Urinary bladder (tissue), 4 donors: Measurements from ENCODE around the gene CSTB. TPM values are rescaled to one million over a fixed set of nuclear protein-coding genes. Genes with fewer than 3 reads are reported as not detected.

Experiments
- DNase-seq: peaks from one replicate; pipeline ENCODE4 v3.0.0-alpha.2; 2015; ENCODE audit errors: extremely low spot score
- H3K27ac ChIP-seq: one replicate; pipeline ENCODE4 v1.5.1; 2013; ENCODE audit warnings: low read depth, mild to moderate bottlenecking, moderate library complexity
- H3K36me3 ChIP-seq: one replicate; pipeline ENCODE4 v1.6.1; 2013; ENCODE audit warnings: mild to moderate bottlenecking, moderate library complexity; ENCODE audit not compliant: insufficient read depth
- H3K4me1 ChIP-seq: one replicate; pipeline ENCODE4 v1.6.1; 2013; ENCODE audit warnings: mild to moderate bottlenecking, moderate library complexity; ENCODE audit not compliant: insufficient read depth
- H3K4me3 ChIP-seq: one replicate; pipeline ENCODE4 v1.5.1; 2013; ENCODE audit warnings: low read depth, low read length
- WGBS: extraction: QIAGEN DNeasy Blood & Tissue Kit; methylation state at CpG from one replicate; pipeline ENCODE4 v1.1.7; 2013; 5-methylcytosine and 5-hydroxymethylcytosine counted together
- polyA plus RNA-seq: library from polyadenylated mRNA; stranded (reverse); fragments of 200-250 nt; gene quantifications from one replicate; pipeline ENCODE4 v1.2.3, GENCODE V29; 2013
- total RNA-seq: library from RNA; depleted of rRNA; stranded (reverse); fragments of >200 nt; gene quantifications from one replicate; pipeline ENCODE4 v1.2.3, GENCODE V29; 2014
- donor health status: healthy with polysubstance abuse.
- donor health status: healthy.

The CSTB gene
- total and polyA plus RNA-seq, 2 donors: 11.0 to 91.8 TPM

GRCh38 chr21:43814215-43815106 lies 38.4 kb upstream of the CSTB start:
- no peak overlapping the region for H3K4me3 ChIP-seq
- WGBS: 64% methylated on average over 28 of the region's 28 CpGs
- no peak for DNase-seq

GRCh38 chr21:43813656-43813980 lies 37.5 kb upstream of the CSTB start:
- 83% methylated on average over 5 of the region's 5 CpGs for WGBS
- H3K27ac ChIP-seq: no peak overlapping the region
- no peaks in the 10 kb centered on the region for H3K36me3 ChIP-seq

More at GRCh38 chr21:43814215-43815106, 38.4 kb upstream of the CSTB start:
- Histone ChIP-seq H3K36me3 (no peaks in the 10 kb centered on the region), H3K27ac (no peak overlapping the region), H3K4me1 (no peaks in the 10 kb centered on the region)

GRCh38 chr21:43812957-43813655 lies 37.0 kb upstream of the CSTB start:
- 87% methylated on average over 19 of the region's 19 CpGs for WGBS
- Histone ChIP-seq H3K27ac (no peak overlapping the region), H3K4me1 (no peaks in the 10 kb centered on the region), H3K4me3 (no peak overlapping the region), H3K36me3 (no peaks in the 10 kb centered on the region)
- DNase-seq: no peak

More at GRCh38 chr21:43813656-43813980, 37.5 kb upstream of the CSTB start:
- DNase-seq: no peak
- Histone ChIP-seq H3K4me3 (no peak overlapping the region), H3K4me1 (no peaks in the 10 kb centered on the region)

- no peaks in the 10 kb centered on the region for H3K36me3 ChIP-seq
- no peaks in the 10 kb centered on the region for H3K4me1 ChIP-seq
- no peak overlapping the region for H3K4me3 ChIP-seq
- no peak for DNase-seq
- 66% methylated on average over 27 of the region's 27 CpGs for WGBS
- H3K27ac ChIP-seq: no peak overlapping the region
Measured at GRCh38 chr21:43812139-43812821, 36.2 kb upstream of the CSTB start.

- Histone ChIP-seq H3K27ac (no peak overlapping the region), H3K4me3 (no peak overlapping the region), H3K36me3 (no peaks in the 10 kb centered on the region), H3K4me1 (no peaks in the 10 kb centered on the region)
- DNase-seq: no peak
- WGBS: 74% methylated on average over 24 of the region's 24 CpGs
Measured at GRCh38 chr21:43811262-43812105, 35.4 kb upstream of the CSTB start.

- 20% methylated on average over 23 of the region's 23 CpGs for WGBS
Measured at GRCh38 chr21:43810505-43811261, 34.6 kb upstream of the CSTB start.

GRCh38 chr21:43809853-43810504 lies 33.9 kb upstream of the CSTB start:
- no peaks in the 10 kb centered on the region for H3K36me3 ChIP-seq
- DNase-seq: no peak
- H3K27ac ChIP-seq: no peak overlapping the region
- H3K4me3 ChIP-seq: no peak overlapping the region
- H3K4me1 ChIP-seq: no peaks in the 10 kb centered on the region
- 61% methylated on average over 26 of the region's 26 CpGs for WGBS

More at GRCh38 chr21:43810505-43811261, 34.6 kb upstream of the CSTB start:
- Histone ChIP-seq H3K4me3 (no peak overlapping the region), H3K27ac (no peak overlapping the region), H3K4me1 (no peaks in the 10 kb centered on the region), H3K36me3 (no peaks in the 10 kb centered on the region)
- DNase-seq: no peak

- Histone ChIP-seq H3K27ac (no peak overlapping the region), H3K36me3 (no peaks in the 10 kb centered on the region), H3K4me1 (no peaks in the 10 kb centered on the region), H3K4me3 (no peak overlapping the region)
- 77% methylated on average over 16 of the region's 16 CpGs for whole genome bisulfite sequencing
- DNase-seq: no peak
Measured at GRCh38 chr21:43809346-43809799, 33.3 kb upstream of the CSTB start.

GRCh38 chr21:43808832-43809251 lies 32.7 kb upstream of the CSTB start:
- Histone ChIP-seq H3K27ac (no peak overlapping the region), H3K4me3 (no peak overlapping the region), H3K36me3 (peaks cover 2% of the 10 kb centered on the region), H3K4me1 (no peaks in the 10 kb centered on the region)
- 85% methylated on average over 22 of the region's 22 CpGs for WGBS
- DNase-seq: no peak

- H3K4me1 ChIP-seq: no peaks in the 10 kb centered on the region
- H3K4me3 ChIP-seq: no peak overlapping the region
- H3K36me3 ChIP-seq: peaks cover 2% of the 10 kb centered on the region
- 86% methylated on average over 18 of the region's 18 CpGs for WGBS
- no peak for DNase-seq
- H3K27ac ChIP-seq: no peak overlapping the region
Measured at GRCh38 chr21:43808367-43808766, 32.3 kb upstream of the CSTB start.

GRCh38 chr21:43806017-43806710 lies 30.1 kb upstream of the CSTB start:
- Histone ChIP-seq H3K4me1 (no peaks in the 10 kb centered on the region), H3K4me3 (no peak overlapping the region), H3K36me3 (peaks cover 2% of the 10 kb centered on the region), H3K27ac (no peak overlapping the region)
- DNase-seq: no peak
- WGBS: 87% methylated on average over 21 of the region's 21 CpGs
